HG03565 (cell line): ENCODE data around the gene DCLK2.

Experiments
- ATAC-seq: cut with Tn5 transposase; IDR thresholded peaks from one replicate; pipeline ENCODE4 v1.9.1; 2021; ENCODE audit warnings: mild to moderate bottlenecking, moderate library complexity; ENCODE audit not compliant: unreplicated experiment

The DCLK2 gene

GRCh38 chr4:150256225-150256620, 178.0 kb downstream of the DCLK2 start:
- no peak for ATAC-seq

GRCh38 chr4:150256841-150257730, 178.8 kb downstream of the DCLK2 start:
- ATAC-seq = no peak

- no peak for ATAC-seq
Observed at GRCh38 chr4:150258569-150258968, 180.3 kb downstream of the DCLK2 start.

- ATAC-seq = no peak
Observed at GRCh38 chr4:150259861-150260567, 181.8 kb downstream of the DCLK2 start.

- no peak for ATAC-seq
Observed at GRCh38 chr4:150261571-150261970, 183.3 kb downstream of the DCLK2 start.

GRCh38 chr4:150262611-150263010, 184.4 kb downstream of the DCLK2 start:
- ATAC-seq = no peak

- ATAC-seq = no peak
Observed at GRCh38 chr4:150264595-150265161, 186.4 kb downstream of the DCLK2 start.

- ATAC-seq = no peak
Observed at GRCh38 chr4:150265806-150266205, 187.6 kb downstream of the DCLK2 start.

GRCh38 chr4:150268444-150268843, 190.2 kb downstream of the DCLK2 start:
- no peak for ATAC-seq

GRCh38 chr4:150278206-150278605, 200.0 kb downstream of the DCLK2 start:
- ATAC-seq = no peak

- no peak for ATAC-seq
Observed at GRCh38 chr4:150280081-150280895, 202.0 kb downstream of the DCLK2 start.

- ATAC-seq = no peak
Observed at GRCh38 chr4:150280975-150281374, 202.7 kb downstream of the DCLK2 start.

- no peak for ATAC-seq
Observed at GRCh38 chr4:150283689-150284088, 205.4 kb downstream of the DCLK2 start.

GRCh38 chr4:150286656-150287055, 208.4 kb downstream of the DCLK2 start:
- ATAC-seq = no peak

- ATAC-seq = no peak
Observed at GRCh38 chr4:150289198-150289597, 211.0 kb downstream of the DCLK2 start.

- ATAC-seq = no peak
Observed at GRCh38 chr4:150289881-150290280, 211.6 kb downstream of the DCLK2 start.

- peak; percentile 42 for ATAC-seq
Observed at GRCh38 chr4:150297861-150298474, 219.7 kb downstream of the DCLK2 start.

GRCh38 chr4:150299816-150300215, 221.6 kb downstream of the DCLK2 start:
- ATAC-seq = no peak

- ATAC-seq = no peak
Observed at GRCh38 chr4:150302553-150302952, 224.3 kb downstream of the DCLK2 start.

- no peak for ATAC-seq
Observed at GRCh38 chr4:150305995-150306394, 227.8 kb downstream of the DCLK2 start.
